Mammary epithelial cell (primary cell): ENCODE data around the gene ANO4.

ENCODE experiments used
- EZH2 ChIP-seq: IDR thresholded peaks from 2 replicates; pipeline ENCODE4 v1.6.1; 2012; ENCODE audit warnings: low read length, inconsistent platforms, borderline replicate concordance
- TF ChIP-seq, protein P1 (sequence below), 2 donors: IDR thresholded peaks in 1 of 2; conservative IDR thresholded peaks in 1 of 2; 2 replicates each; pipeline ENCODE4 v1.5.1; 2011 to 2012; ENCODE audit warnings: inconsistent platforms in 2 of 2, low read length in 2 of 2, mild to moderate bottlenecking in 2 of 2, control low read depth in 1 of 2, low read depth in 1 of 2; ENCODE audit not compliant: insufficient read depth in 1 of 2; ENCODE audit errors: extremely low read depth in 1 of 2

- TF ChIP-seq, protein P1, sequence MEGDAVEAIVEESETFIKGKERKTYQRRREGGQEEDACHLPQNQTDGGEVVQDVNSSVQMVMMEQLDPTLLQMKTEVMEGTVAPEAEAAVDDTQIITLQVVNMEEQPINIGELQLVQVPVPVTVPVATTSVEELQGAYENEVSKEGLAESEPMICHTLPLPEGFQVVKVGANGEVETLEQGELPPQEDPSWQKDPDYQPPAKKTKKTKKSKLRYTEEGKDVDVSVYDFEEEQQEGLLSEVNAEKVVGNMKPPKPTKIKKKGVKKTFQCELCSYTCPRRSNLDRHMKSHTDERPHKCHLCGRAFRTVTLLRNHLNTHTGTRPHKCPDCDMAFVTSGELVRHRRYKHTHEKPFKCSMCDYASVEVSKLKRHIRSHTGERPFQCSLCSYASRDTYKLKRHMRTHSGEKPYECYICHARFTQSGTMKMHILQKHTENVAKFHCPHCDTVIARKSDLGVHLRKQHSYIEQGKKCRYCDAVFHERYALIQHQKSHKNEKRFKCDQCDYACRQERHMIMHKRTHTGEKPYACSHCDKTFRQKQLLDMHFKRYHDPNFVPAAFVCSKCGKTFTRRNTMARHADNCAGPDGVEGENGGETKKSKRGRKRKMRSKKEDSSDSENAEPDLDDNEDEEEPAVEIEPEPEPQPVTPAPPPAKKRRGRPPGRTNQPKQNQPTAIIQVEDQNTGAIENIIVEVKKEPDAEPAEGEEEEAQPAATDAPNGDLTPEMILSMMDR (conservative IDR thresholded peaks at IDR 0.05 in 1 of 2, IDR thresholded peaks at IDR 0.05 in 1 of 2; ENCODE audit: extremely low read depth in 1 of 2, insufficient read depth in 1 of 2, low read depth in 1 of 2, low read length in 2 of 2): no peak
- TF ChIP-seq EZH2: no peak
These were observed 46.2 kb downstream of the ANO4 start for GRCh38 chr12:100840748-100841147.
